SK-N-DZ (cell line): ENCODE results near the gene MVK.
A peak's percentile ranks its signal among the peaks of the same experiment; 100 is the strongest.

Experiments
- DNase-seq: peaks from one replicate; pipeline ENCODE4 v3.0.0-alpha.2; 2015; ENCODE audit warnings: low spot score

MVK gene

GRCh38 chr12:109605599-109606228, 32.1 kb downstream of the MVK start:
- no peak for DNase-seq

GRCh38 chr12:109606320-109607028, 32.9 kb downstream of the MVK start:
- peak; percentile 88 for DNase-seq

GRCh38 chr12:109607618-109608017, 34.0 kb downstream of the MVK start:
- DNase-seq: no peak

GRCh38 chr12:109608270-109608669, 34.7 kb downstream of the MVK start:
- no peak for DNase-seq

- no peak for DNase-seq
Measured at GRCh38 chr12:109608793-109609192, 35.2 kb downstream of the MVK start.

- DNase-seq: no peak
Measured at GRCh38 chr12:109609342-109609741, 35.7 kb downstream of the MVK start.

- DNase-seq: no peak
Measured at GRCh38 chr12:109610523-109610922, 36.9 kb downstream of the MVK start.

- no peak for DNase-seq
Measured at GRCh38 chr12:109611223-109611622, 37.6 kb downstream of the MVK start.

- DNase-seq: no peak
Measured at GRCh38 chr12:109612003-109612402, 38.4 kb downstream of the MVK start.

- DNase-seq: peak; percentile 47
Measured at GRCh38 chr12:109612975-109613502, 39.4 kb downstream of the MVK start.

GRCh38 chr12:109613649-109614455, 40.3 kb downstream of the MVK start:
- no peak for DNase-seq

GRCh38 chr12:109615556-109616229, 42.1 kb downstream of the MVK start:
- DNase-seq: no peak

GRCh38 chr12:109617491-109617890, 43.9 kb downstream of the MVK start:
- no peak for DNase-seq

- DNase-seq: peak; percentile 81
Measured at GRCh38 chr12:109618082-109618481, 44.5 kb downstream of the MVK start.

- DNase-seq: no peak
Measured at GRCh38 chr12:109619002-109619604, 45.5 kb downstream of the MVK start.

- DNase-seq: no peak
Measured at GRCh38 chr12:109621211-109621694, 47.7 kb downstream of the MVK start.

GRCh38 chr12:109621901-109622364, 48.3 kb downstream of the MVK start:
- no peak for DNase-seq

- no peak for DNase-seq
Measured at GRCh38 chr12:109624467-109624866, 50.9 kb downstream of the MVK start.

- DNase-seq: peak; percentile 76
Measured at GRCh38 chr12:109625131-109625559, 51.6 kb downstream of the MVK start.

GRCh38 chr12:109625749-109626377, 52.3 kb downstream of the MVK start:
- no peak for DNase-seq
